G401.6 (cell line): Measurements from ENCODE around the gene SFTPB.
"Not testable (repeated sequence)": the region's sequence is repeated elsewhere in the genome, so short reads cannot be mapped to it uniquely, and the experiment has no call there.

Source experiments
- FAIRE-seq: peaks from 2 replicates; lab custom pipeline; 2012; peaks lifted over from hg19 to GRCh38; lab: Jason Lieb, UNC

Gene SFTPB

GRCh38 chr2:85668009-85668856 lies at the start of gene SFTPB:
SFTPB (minus strand) TSS chr2:85668199; CDS start chr2:85668183, 16 bp downstream.
- FAIRE-seq: no peak

- no peak for FAIRE-seq
Observed at GRCh38 chr2:85717308-85718008, 49.5 kb upstream of the SFTPB start.

- no peak for FAIRE-seq
Observed at GRCh38 chr2:85716346-85716914, 48.4 kb upstream of the SFTPB start.

- FAIRE-seq: no peak
Observed at GRCh38 chr2:85714841-85715240, 46.8 kb upstream of the SFTPB start.

GRCh38 chr2:85714421-85714820 lies 46.4 kb upstream of the SFTPB start:
- not testable (repeated sequence) for FAIRE-seq

- FAIRE-seq: no peak
Observed at GRCh38 chr2:85713836-85714235, 45.8 kb upstream of the SFTPB start.

GRCh38 chr2:85712849-85713612 lies 45.0 kb upstream of the SFTPB start:
- no peak for FAIRE-seq

- no peak for FAIRE-seq
Observed at GRCh38 chr2:85712336-85712735, 44.3 kb upstream of the SFTPB start.

- FAIRE-seq: no peak
Observed at GRCh38 chr2:85711578-85712060, 43.6 kb upstream of the SFTPB start.

GRCh38 chr2:85710687-85711577 lies 42.9 kb upstream of the SFTPB start:
- no peak for FAIRE-seq

- no peak for FAIRE-seq
Observed at GRCh38 chr2:85709401-85709811, 41.4 kb upstream of the SFTPB start.

- FAIRE-seq: no peak
Observed at GRCh38 chr2:85708641-85709040, 40.6 kb upstream of the SFTPB start.

- FAIRE-seq: peak; percentile 96
Observed at GRCh38 chr2:85707304-85707703, 39.3 kb upstream of the SFTPB start.

- FAIRE-seq: no peak
Observed at GRCh38 chr2:85706599-85707296, 38.7 kb upstream of the SFTPB start.

- no peak for FAIRE-seq
Observed at GRCh38 chr2:85706063-85706462, 38.1 kb upstream of the SFTPB start.

GRCh38 chr2:85705680-85706039 lies 37.7 kb upstream of the SFTPB start:
- no peak for FAIRE-seq

- no peak for FAIRE-seq
Observed at GRCh38 chr2:85704800-85705679, 37.0 kb upstream of the SFTPB start.

GRCh38 chr2:85704038-85704437 lies 36.0 kb upstream of the SFTPB start:
- FAIRE-seq: no peak

GRCh38 chr2:85703329-85703728 lies 35.3 kb upstream of the SFTPB start:
- no peak for FAIRE-seq

- no peak for FAIRE-seq
Observed at GRCh38 chr2:85702800-85703199, 34.8 kb upstream of the SFTPB start.
